DMS153 treated with DMSO at 0.1 percent for 48 hours (cell line): ENCODE measurements around the gene TRDMT1.

Experiments
- DNase-seq: peaks from one replicate; lab custom pipeline; 2025; ENCODE audit not compliant: unreplicated experiment; lab: John Stamatoyannopoulos, UW

TRDMT1 gene

GRCh38 chr10:17179002-17179401, 22.5 kb downstream of the TRDMT1 start:
- DNase-seq = no peak

- no peak for DNase-seq
Observed at GRCh38 chr10:17178006-17178405, 23.5 kb downstream of the TRDMT1 start.

DNA sequence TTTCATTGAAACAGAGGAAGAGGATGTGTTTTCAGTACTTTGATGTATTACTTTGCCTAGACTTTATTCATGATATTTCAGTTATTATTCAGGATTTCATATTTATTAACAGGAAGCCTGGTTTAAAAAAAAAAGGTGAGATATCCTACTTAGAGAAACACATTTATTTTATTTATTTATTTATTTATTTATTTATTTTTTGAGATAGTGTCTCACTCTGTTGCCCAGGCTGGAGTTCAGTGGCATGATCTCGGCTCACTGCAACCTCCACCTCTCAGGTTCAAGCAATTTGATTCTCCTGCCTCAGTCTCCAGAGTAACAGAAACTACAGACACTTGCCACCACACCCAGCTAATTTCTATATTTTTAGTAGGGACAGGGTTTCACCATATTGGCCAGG, 24.5 kb downstream of the TRDMT1 start:
- no peak for DNase-seq

DNA sequence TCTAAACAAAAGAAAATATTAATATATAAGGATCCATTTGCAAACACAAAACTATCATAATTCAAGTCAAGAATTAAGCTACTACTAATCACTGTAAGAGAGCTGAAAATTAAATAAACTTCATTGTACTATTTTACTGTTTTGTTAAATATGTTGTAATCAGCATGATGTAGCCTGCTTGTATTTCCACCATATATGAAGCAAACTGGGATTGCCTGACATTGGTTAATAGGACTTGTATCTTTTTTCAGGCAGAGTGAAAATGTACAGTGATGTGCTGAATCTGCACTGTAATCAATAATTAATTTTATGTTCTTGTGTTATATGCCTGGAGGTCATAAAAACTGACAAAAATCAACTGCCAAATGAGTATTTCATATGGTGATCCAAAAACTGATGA, 25.4 kb downstream of the TRDMT1 start:
- no peak for DNase-seq

GRCh38 chr10:17175551-17175950, 25.9 kb downstream of the TRDMT1 start:
- DNase-seq = no peak

DNA sequence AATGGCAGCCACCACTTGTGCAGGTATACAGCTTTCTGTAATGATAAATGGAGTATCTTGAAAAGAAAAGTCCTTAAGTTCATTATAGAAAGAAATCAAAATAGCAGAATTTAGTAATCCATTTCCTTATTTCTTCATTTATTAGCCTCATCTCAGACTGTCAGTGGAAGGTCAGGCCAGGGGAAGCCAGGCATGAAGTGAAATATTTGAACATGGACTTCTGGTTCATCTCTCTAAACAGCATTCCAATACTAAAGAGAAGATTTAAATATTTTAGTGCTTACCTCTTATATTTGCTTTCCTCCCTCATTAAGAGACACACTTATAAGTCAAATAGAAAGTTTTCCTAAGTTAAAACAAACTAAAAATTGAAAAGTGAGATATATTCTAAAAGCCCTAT, 26.8 kb downstream of the TRDMT1 start:
- DNase-seq = no peak

DNA sequence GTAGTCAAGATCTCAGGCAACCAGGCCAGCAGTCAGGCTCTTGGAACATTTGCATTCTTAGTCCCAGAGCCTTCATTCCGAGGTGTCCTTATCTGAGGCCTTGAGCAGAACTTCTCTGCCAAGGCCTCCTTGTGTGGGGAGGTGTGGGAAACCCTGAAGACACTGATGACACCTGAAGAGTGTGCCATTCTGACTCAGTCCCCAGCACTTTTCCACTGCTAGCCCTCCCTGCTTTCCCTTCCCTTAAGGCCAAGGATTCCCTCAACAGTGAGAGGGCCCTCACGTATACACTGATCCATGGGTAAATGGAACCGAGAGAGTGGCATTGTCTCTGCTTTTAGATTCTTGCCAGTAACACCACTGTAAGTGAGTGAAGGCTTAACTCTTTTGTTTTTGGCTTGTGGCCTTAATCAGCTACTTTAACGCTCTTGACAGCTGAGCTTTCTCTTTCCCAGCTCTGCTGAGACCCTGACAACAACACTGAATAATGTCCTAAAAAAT, 30.3 kb downstream of the TRDMT1 start:
- DNase-seq = no peak

DNA sequence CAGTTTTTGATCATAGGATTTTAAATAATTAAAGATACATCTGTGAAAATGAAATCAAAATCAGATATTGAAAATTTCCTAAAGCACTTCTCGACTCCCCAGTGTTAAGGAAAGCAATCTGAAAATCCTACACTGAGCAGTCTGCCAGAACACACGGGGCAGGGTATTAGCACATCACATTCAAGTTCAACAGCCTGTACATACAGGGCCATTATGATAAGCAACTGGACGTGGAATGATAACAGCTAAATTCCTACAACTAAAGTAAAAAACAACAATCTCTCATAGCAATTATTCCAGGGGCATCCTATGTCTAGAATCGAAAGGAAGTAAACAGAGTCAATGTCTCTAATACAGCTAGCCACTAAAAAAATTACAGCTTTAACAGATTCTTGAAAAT, 31.7 kb downstream of the TRDMT1 start:
- no peak for DNase-seq

GRCh38 chr10:17166699-17167098, 34.8 kb downstream of the TRDMT1 start:
- no peak for DNase-seq

GRCh38 chr10:17162828-17163227, 38.6 kb downstream of the TRDMT1 start:
- DNase-seq = no peak

DNA sequence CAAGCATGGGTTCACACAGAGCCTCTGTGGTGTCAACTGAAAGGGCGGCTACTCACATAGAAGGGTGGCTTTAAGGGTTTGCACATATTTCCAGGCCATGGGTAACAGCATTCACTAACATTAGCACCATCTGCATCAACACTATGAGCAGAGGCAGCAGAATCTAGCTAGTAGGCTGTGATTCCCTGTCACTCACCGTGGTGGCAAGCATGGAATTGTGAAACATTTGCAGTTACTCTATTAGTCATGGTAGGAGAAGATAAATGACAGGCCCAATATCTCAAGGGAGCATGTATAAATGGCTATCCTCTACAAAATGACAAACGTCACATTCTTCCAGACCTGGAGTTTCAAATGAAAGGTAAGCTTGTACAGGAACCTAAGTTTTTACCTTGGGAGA, 39.7 kb downstream of the TRDMT1 start:
- DNase-seq = no peak

GRCh38 chr10:17157024-17157423, 44.4 kb downstream of the TRDMT1 start:
- DNase-seq = no peak

DNA sequence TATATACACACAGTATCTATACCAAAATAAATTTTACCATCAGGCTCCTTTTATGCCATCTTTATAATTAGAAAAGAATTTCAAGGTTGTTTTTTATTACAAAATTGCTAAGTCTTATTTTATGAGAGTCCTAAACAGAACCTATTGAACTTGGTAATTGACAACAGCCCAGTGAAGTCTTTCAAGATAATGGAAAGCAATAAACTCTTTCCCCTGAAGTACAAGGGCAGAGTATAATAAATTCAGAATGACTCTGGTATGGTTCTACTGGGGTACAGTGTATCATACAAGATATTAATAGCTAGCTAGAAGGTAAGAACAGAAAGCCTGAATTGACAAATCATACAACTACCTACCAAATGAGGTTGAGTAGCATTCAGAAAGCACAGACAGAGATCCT, 45.6 kb downstream of the TRDMT1 start:
- DNase-seq = no peak

- DNase-seq = no peak
Observed at GRCh38 chr10:17154116-17154515, 47.4 kb downstream of the TRDMT1 start.

DNA sequence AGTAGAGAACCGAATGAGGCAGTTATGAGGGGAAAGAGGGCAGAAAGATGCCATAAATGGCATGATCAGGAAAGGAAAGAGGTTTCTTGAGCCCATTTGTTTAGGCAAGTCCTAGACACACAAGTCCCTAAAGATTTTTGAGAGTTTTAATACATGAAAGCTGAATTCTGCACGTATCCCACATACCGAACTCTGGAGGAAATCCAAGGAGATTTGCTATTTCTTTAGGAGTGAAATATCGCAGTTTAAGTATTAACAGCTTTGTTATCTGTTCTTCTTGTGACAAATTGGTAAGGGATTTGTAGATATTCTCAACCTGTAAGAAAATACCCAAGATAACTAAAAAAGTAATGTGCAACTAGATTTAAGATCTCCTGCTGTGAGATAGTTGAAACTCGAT, 48.2 kb downstream of the TRDMT1 start:
- DNase-seq = no peak

- no peak for DNase-seq
Observed at GRCh38 chr10:17151716-17152115, 49.8 kb downstream of the TRDMT1 start.

DNA sequence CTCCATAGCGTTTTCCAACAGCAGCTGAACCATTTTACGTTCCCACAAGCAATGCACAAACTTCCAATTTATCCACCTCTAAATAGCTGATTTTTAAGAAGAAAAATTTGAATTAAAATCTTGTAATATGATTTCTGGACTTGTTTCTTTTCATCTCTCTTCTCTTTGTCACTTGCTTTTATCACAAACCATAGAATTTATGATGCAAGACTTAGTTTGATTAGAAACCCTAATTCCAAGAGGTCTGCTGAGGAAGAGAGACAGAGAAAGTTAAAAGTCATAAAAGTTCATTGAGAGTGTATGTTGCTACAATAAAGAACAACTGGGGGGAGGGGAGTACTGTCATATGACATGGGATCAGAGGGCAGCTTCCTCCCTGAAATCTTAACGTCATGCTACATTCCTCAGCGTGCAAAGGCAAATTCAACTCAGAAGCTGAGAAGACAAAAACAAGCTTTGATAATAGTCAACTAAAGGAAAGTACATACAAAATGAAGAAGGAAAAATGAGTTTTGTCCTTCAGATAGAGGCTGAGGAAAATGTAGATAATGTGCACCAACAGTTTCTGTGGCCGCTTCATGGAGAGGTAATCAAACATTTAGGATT, 53.5 kb downstream of the TRDMT1 start:
- DNase-seq = no peak

- no peak for DNase-seq
Observed at GRCh38 chr10:17146892-17147291, 54.6 kb downstream of the TRDMT1 start.

- no peak for DNase-seq
Observed at GRCh38 chr10:17145239-17145638, 56.2 kb downstream of the TRDMT1 start.

GRCh38 chr10:17144757-17145156, 56.7 kb downstream of the TRDMT1 start:
- no peak for DNase-seq

DNA sequence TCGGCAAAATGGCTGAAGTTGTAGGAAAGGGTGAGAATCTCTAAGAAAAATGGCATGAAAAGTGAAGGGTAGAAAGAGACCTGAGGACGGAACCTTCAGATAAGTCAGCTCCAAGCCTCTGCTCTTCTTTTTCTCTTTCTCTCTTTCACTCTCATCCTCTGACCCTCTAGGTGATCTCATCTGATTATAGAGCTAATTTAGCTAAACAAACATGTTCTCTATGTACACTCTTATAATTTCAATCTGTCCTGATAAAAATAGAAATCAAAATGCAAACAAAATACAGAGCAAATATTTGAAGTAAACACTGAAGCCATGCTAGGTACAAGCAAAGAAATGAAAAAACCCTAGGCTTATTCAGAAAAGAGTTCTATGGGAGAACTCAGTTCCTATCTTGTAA, 57.4 kb downstream of the TRDMT1 start:
- DNase-seq = no peak

GRCh38 chr10:17143055-17143690, 58.3 kb downstream of the TRDMT1 start:
- no peak for DNase-seq
